ENCODE results near the gene ELAVL3. TPM values are rescaled to one million over a fixed set of nuclear protein-coding genes. Genes with fewer than 3 reads are reported as not detected.

ELAVL3 gene
- total and polyA plus RNA-seq, 2 donors (not counting 3 experiments of a cell fraction or from before 2014, with no cell fraction given) = not detected

- CTCF ChIA-PET = interaction anchor here (0.6 to 2.1 kb wide), 17 partner anchors 8 to 161 kb away, joined by 3 to 19 read pairs (median 5); partner anchors contain the start of genes EPOR and SWSAP1
- peak; percentile 100 for FAIRE-seq
Measured at GRCh38 chr19:11435057-11435832, 45.6 kb downstream of the ELAVL3 start, which contains the start of the genes ODAD3 and PRKCSH. Gene ODAD3 (minus strand): TSS chr19:11435121. CDS start chr19:11435016, 105 bp downstream. Gene PRKCSH (plus strand): TSS chr19:11435635. CDS start chr19:11436118, 483 bp downstream.

More at GRCh38 chr19:11435057-11435832, 45.6 kb downstream of the ELAVL3 start, which contains the start of the genes ODAD3 and PRKCSH:
- dilution Hi-C loops (cut with MboI; ENCODE audit: extremely low pct_ligation_motif_present, low sequenced_read_pairs) = no loop called here
- Histone ChIP-seq H3K9me1 (replicated peaks; ENCODE audit: control insufficient read depth, extremely low read depth, insufficient read depth, low read length) (no peaks in the 10 kb centered on the region), H3K4me2 (ENCODE audit: insufficient read depth, low read length) (peak within 1 kb of the TSS; percentile 75), H3K9ac (replicated peaks; ENCODE audit: extremely low read depth, insufficient read depth, low read length) (peak within 1 kb of the TSS; percentile 90), H4K20me1 (replicated peaks; ENCODE audit: control insufficient read depth, extremely low read depth, insufficient read depth, low read length) (no peaks in the 10 kb centered on the region), H3K79me2 (ENCODE audit: control insufficient read depth, insufficient read depth, low read length) (peaks cover 16% of the 10 kb centered on the region), H3K27me3 (ENCODE audit: control insufficient read depth in 2 of 2, insufficient read depth in 2 of 2, low read length in 2 of 2) (no peaks in the 10 kb centered on the region), H3K4me1 (ENCODE audit: control insufficient read depth, extremely low read depth, insufficient read depth, low read length) (peaks cover 12% of the 10 kb centered on the region), H3K27ac (ENCODE audit: insufficient read depth, low read depth, low read length) (peak within 1 kb of the TSS; percentile 88), H2AFZ (ENCODE audit: low read depth, low read length) (peak within 1 kb of the TSS; percentile 98), H3K4me3 (replicated peaks in 1 of 3; ENCODE audit: insufficient read depth in 1 of 3, low read depth in 1 of 3, low read length in 3 of 3) (peak within 1 kb of the TSS; percentile 71 to 88 (median 82)), H3K36me3 (ENCODE audit: control insufficient read depth in 2 of 2, extremely low read depth in 1 of 2, insufficient read depth in 2 of 2, low read length in 2 of 2) (peaks cover 5 to 15% of the 10 kb centered on the region in 2 experiments), H3K9me3 (replicated peaks; ENCODE audit: control insufficient read depth, insufficient read depth, low read length) (no peaks in the 10 kb centered on the region)
- intact Hi-C loops (cut with micrococcal nuclease) = loop anchor here (1.0 to 5.0 kb wide), 4 partner anchors 47 to 152 kb away; partner anchors contain the start of genes CCDC159 and TMEM205
- no TSS peak for BruUV-seq (replicated peaks)
- TF ChIP-seq FOS (IDR thresholded peaks at IDR 0.05; ENCODE audit: borderline replicate concordance, insufficient read depth, low read length) (no peak), JUN (IDR thresholded peaks at IDR 0.05; ENCODE audit: borderline replicate concordance, insufficient read depth, insufficient read length, low read depth) (no peak), EZH2 (IDR thresholded peaks at IDR 0.05; ENCODE audit: borderline replicate concordance, low read depth, low read length, severe bottlenecking) (no peak), MYC (IDR thresholded peaks at IDR 0.05; ENCODE audit: low read depth, low read length) (peak; percentile 1), POLR2A (IDR thresholded peaks at IDR 0.05; ENCODE audit: low read depth, low read length) (peak; percentile 83), CTCF (IDR thresholded peaks at IDR 0.05; ENCODE audit: extremely low read depth in 1 of 2, insufficient read depth in 1 of 2, low read depth in 1 of 2, low read length in 2 of 2) (peak; percentile 86 to 89), MAX (IDR thresholded peaks at IDR 0.05; ENCODE audit: insufficient read depth, insufficient read length) (peak; percentile 88), GATA2 (IDR thresholded peaks at IDR 0.05; ENCODE audit: insufficient read depth, insufficient read length, low read depth, low read length) (no peak), POLR2AphosphoS5 (IDR thresholded peaks at IDR 0.05; ENCODE audit: insufficient read depth, low read depth, low read length) (peak; percentile 88)
- POLR2A ChIA-PET = no interaction called here
- peak; percentile 100 for DNase-seq (ENCODE audit: low read depth, low spot score)

Data from endothelial cell of umbilical vein (primary cell).